Left ventricle myocardium superior (tissue), 1 donor: Measurements from ENCODE around the gene CD177. TPM values are rescaled to one million over a fixed set of nuclear protein-coding genes. Genes with fewer than 3 reads are reported as not detected.
"Not testable (repeated sequence)": the region's sequence is repeated elsewhere in the genome, so short reads cannot be mapped to it uniquely, and the experiment has no call there.

Source experiments
- ATAC-seq: fragments of 200-7000 bp; cut with Tn5 transposase; one replicate; pipeline ENCODE4 v1.9.1; 2020; ENCODE audit warnings: mild to moderate bottlenecking, moderate library complexity
- DNase-seq: peaks from one replicate; pipeline ENCODE4 v3.0.0-alpha.2; 2020
- intact Hi-C: fragments of 100-400 bp; cut with micrococcal nuclease; formaldehyde crosslinking; loops from one replicate; pipeline ENCODE4 v1.11.0; 2022
- long read RNA-seq: library from polyadenylated mRNA; unstranded; transcript quantifications from one replicate; pipeline ENCODE4 v2.0.0, GENCODE V29; 2021
- total RNA-seq: library from RNA; stranded (reverse); fragmentation: NEBNext Ultra II Directional; extraction: Animal tissue kit (Norgen Biotek cat#: 25700); gene quantifications from one replicate; pipeline ENCODE4 v1.2.1, GENCODE V29; 2021
- donor health status: DM: no; HTN: yes; CAD: no; lungs with severe emphysema.

Gene CD177
- total RNA-seq, result 0.22 TPM
- long read RNA-seq, partial matches to known transcripts, result 1 of 1 reads
- long read RNA-seq, other reads (novel, unspliced or antisense), result 0 of 1 reads

DNA sequence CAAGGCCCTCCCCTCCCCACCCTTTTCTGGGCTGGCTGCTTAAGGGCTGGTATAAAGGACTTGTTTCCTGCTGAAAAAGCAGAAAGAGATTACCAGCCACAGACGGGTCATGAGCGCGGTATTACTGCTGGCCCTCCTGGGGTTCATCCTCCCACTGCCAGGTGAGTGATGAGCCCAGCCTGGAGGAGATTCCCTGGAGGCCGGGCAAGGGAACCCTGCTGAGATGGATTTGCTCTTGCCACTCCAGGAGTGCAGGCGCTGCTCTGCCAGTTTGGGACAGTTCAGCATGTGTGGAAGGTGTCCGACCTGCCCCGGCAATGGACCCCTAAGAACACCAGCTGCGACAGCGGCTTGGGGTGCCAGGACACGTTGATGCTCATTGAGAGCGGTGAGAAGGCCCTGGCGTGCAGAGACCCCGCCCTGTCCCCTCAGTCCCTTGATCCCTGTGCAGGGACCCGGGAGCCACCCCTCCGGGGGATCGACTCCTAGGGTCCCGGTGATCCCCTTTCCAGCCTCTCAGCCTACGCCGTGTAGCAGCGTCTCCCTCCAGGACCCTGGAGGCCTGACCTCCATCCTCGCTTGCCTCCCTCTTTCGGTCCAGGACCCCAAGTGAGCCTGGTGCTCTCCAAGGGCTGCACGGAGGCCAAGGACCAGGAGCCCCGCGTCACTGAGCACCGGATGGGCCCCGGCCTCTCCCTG, at the start of gene CD177:
Gene CD177, plus strand, starts transcription at position 81 of the 699 bp plus-strand sequence. Its CDS starts 29 bp downstream, at position 110.
- intact Hi-C loops, result no loop called here
- ATAC-seq (no peak), DNase-seq (no peak)

GRCh38 chr19:43305642-43306041, 47.8 kb upstream of the CD177 start:
- intact Hi-C loops, result no loop called here
- DNase-seq, result no peak
- ATAC-seq, result no peak

DNA sequence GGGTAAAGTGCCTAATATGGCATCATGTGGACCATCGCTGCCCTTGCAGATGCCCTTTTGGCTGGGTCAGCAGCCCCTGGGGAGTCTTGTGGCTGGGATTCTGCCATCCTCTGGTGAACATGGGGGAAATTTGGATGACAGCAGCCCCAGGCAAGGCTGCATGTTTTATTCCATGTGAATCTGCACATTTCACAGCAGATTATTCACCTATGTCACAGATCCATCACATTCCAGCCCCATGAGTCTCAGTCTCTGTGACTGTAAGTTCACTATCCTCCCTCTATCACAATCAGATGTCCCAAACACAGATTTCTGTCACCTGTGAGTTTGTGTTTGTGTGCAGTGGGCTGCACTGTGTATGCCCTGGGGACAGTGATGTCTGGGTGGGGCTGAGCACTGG, 47.4 kb upstream of the CD177 start:
- intact Hi-C loops, result no loop called here
- no peak for DNase-seq
- ATAC-seq, result no peak

DNA sequence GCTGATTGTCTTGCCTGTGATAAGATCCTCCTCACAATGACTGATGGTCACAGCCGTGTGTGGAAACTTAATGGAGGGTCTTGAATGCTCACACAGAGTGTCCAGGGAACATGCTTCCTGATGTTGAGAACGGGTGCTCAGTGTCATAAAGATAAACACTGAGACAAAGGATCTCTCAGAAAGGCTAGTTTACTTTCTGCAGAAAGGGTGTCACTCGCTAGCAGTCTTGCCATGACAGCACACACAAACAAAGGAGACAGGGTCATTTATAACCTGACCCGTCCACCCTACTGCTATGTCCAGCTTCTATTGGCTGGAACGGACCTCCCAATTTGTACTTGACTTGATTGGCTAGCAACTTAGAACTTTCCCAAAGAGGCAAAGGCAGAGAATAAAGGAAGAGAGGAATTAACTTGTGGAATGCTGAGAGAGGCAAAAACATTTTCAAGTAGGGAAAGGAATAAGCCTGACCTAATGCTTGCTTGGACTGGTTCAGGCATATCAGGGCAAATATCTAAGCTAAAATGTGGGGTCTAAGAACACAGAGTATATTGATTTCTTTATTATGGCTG, 45.2 kb upstream of the CD177 start:
- no peak for DNase-seq
- ATAC-seq, result no peak
- intact Hi-C loops, result no loop called here

DNA sequence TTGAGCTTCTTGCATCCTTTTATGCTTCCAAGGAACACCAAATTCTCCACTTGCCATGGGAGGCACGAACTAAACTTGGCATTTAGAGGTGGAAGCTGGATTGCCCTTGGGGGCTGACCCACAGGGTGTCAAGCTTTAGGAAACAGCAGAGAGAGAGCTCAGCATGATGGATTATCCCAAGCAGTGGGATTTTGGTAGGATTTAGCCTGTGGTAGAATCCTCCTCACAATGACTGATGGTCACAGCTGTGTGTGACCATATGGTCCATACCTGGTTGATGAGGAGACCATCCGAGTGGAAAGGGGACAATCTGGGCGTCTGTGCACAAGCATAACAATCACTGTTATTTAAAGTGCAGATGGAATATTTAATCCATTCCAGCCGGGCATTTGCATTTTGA, 44.0 kb upstream of the CD177 start:
- ATAC-seq, result no peak
- intact Hi-C loops, result no loop called here
- DNase-seq, result no peak

GRCh38 chr19:43310221-43310620, 43.3 kb upstream of the CD177 start:
- ATAC-seq, result no peak
- intact Hi-C loops, result no loop called here
- no peak for DNase-seq

DNA sequence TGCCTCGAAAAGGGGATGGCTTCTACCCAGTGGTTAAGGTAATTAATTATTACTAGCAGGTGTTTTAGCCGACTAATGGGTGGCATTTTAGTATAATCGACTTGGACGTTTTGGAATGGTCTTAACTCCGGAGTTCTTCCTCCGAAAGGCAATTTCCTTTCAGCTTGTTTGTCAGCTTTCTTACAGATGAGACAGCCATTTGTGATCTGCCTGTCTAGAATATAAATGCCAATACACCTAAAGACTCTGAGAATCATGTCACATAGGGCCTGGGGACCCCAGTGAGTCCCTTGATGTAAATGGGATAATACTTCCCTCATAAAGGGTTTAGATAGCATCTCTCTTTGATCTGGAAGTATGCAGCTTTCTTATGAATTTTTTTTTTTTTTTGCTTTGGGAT, 42.2 kb upstream of the CD177 start:
- intact Hi-C loops, result no loop called here
- no peak for DNase-seq
- ATAC-seq, result no peak

GRCh38 chr19:43311706-43312105, 41.8 kb upstream of the CD177 start:
- ATAC-seq (no peak), DNase-seq (no peak)
- intact Hi-C loops, result no loop called here

- intact Hi-C loops, result no loop called here
- DNase-seq, result no peak
- no peak for ATAC-seq
Measured at GRCh38 chr19:43313711-43314495, 39.6 kb upstream of the CD177 start.

DNA sequence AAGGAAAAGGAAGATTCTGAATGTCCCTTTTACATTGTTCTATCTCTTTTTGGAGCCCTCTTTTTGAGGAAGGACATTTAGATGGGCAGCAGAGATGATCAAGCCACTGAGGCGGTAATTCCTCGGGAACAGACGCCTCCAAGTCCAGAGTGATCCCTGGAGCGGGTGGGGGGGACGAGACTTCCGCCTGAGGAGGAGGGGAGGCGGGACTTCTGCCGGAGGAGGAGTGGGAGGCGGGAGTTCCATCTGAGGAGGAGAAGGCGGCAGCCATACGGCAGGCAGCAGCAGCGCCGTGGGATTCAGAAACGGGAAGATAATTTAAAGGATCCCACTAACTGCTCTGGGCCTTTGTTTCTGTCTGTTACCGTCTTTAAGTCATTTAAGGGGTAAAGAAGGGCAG, 37.6 kb upstream of the CD177 start:
- intact Hi-C loops, result no loop called here
- no peak for DNase-seq
- ATAC-seq, result no peak

- DNase-seq, result no peak
- intact Hi-C loops, result no loop called here
- ATAC-seq, result no peak
Measured at GRCh38 chr19:43316591-43317319, 36.7 kb upstream of the CD177 start.

- intact Hi-C loops, result no loop called here
- DNase-seq (no peak), ATAC-seq (no peak)
Measured at GRCh38 chr19:43318203-43318602, 35.3 kb upstream of the CD177 start.

GRCh38 chr19:43318796-43319314, 34.6 kb upstream of the CD177 start:
- intact Hi-C loops, result no loop called here
- ATAC-seq (no peak), DNase-seq (no peak)

GRCh38 chr19:43320546-43320945, 32.9 kb upstream of the CD177 start:
- intact Hi-C loops, result no loop called here
- ATAC-seq (no peak), DNase-seq (no peak)

DNA sequence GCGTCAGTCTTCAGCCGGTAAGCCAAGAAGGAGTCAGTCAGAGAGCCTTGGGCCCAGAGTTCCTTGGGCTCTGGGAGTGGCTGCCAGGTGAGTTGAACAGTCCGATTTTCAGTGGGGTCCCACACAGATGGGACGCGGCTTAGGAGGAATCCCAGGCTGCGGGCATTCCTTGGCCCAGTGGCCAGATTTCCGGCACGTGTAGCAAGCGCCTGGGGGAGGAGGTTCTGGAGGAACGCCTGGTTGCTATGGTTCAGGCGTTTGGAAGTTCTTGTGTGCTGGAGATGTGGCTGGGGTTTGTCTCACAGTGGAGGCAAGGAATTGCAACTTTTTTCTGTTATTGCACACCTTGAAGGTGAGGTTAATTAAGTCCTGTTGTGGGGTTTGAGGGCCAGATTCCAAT, 26.7 kb upstream of the CD177 start:
- intact Hi-C loops, ATAC-seq, DNase-seq: not testable (repeated sequence)

DNA sequence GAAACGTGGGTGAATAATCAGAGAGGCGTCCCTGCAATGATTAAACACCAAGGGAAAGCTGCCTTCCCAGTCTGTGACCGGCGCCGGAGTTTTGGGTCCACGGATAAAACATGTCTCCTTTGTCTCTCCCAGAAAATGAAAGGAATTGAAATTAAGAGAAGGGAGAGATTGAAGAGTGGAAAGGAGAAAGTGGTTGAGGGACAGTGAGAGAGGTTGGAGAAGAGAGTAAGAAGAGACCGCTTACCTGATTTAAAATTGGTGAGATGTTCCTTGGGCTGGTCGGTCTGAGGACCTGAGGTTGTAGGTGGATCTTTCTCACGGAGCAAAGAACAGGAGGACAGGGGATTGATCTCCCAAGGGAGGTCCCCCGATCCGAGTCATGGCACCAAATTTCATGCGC, 24.9 kb upstream of the CD177 start:
- DNase-seq, intact Hi-C loops, ATAC-seq: not testable (repeated sequence)

DNA sequence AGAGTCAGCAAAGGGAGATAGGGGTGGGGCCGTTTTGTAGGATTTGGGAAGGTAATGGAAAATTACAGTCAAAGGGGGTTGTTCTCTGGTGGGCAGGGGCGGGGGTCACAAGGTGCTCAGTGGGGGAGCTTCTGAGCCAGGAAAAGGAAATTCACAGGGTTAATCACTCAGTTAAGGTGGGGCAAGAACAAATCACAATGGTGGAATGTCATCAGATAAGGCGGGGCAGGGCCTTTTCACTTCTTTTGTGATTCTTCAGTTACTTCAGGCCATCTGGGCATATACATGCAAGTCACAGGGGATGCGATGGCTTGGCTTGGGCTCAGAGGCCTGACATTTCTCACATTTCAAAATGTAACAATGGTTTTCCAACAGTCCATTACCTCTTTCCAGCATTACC, 24.4 kb upstream of the CD177 start:
- ATAC-seq, DNase-seq, intact Hi-C loops: not testable (repeated sequence)

DNA sequence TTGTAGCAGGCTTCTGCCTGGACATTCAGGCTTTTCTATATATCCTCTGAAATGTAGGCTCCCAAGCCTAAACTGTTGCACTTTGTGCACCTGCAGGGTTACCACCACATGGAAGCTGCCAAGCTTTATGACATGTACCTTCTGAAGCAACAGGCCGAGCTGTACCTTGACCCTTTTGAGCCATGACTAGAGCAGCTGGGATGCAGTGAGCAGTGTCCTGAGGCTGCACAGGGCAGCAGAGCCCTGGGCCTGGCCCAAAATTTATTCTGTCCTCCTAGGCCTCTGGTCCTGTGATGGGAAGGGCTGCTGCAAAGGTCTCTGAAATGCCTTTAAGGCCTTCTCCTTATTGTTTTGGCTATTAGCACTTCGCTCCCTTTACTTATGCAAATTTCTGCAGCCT, 23.5 kb upstream of the CD177 start:
- ATAC-seq (no peak), DNase-seq (no peak)
- intact Hi-C loops, result no loop called here

DNA sequence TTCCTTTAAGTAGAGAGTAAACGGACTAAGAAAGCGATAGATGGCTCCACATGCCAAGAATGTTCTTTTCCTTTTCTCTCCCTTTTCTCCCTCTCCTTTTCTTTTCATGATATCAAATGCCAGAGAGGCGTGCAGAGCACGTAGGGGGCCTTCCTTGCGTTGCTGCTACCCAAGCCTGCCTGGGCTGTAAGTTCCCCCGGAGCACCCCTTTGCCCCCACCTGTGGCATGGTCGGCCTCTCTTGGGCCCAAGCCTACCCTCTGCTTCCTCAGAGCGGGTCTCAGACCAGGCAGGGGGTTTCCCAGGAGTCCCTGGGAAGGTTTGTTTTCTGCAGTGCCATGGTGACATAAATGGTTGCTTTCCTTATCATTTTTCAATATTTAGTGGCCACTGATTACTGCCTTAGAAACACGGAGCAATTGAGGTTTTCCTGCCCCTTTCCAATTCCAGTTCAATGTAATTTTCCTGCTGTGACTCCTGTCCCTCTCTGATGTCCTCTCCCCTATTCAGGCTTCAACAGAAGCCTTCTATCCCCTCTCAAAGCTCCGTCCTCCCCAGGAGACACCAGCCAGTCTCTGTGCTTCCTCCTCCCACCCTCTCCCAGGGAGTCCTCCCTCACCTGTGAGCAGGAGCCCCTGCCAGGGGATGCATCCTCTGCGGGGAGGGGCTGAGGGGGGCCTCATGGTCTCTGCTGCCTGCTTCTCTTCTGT, 22.6 kb upstream of the CD177 start:
- intact Hi-C loops, result no loop called here
- DNase-seq (no peak), ATAC-seq (no peak)
